IgD-negative memory B cell (primary cell): ENCODE data around the gene SLC1A2. TPM values are rescaled to one million over a fixed set of nuclear protein-coding genes. Genes with fewer than 3 reads are reported as not detected.

Source experiments
- H3K27ac Mint-ChIP-seq, 3 donors: one replicate each; pipeline ENCODE4 v1.8.0; 2020 to 2022; ENCODE audit warnings: mild to moderate bottlenecking in 3 of 3, mixed read lengths in 3 of 3, moderate library complexity in 1 of 3
- H3K27me3 Mint-ChIP-seq: one replicate; pipeline ENCODE4 v1.8.0; 2021; ENCODE audit warnings: mixed read lengths
- H3K36me3 Mint-ChIP-seq: one replicate; pipeline ENCODE4 v1.8.0; 2020; ENCODE audit warnings: mild to moderate bottlenecking, mixed read lengths
- H3K4me1 Mint-ChIP-seq, 3 donors: one replicate each; pipeline ENCODE4 v1.8.0; 2020 to 2022; ENCODE audit warnings: mixed read lengths in 3 of 3, mild to moderate bottlenecking in 1 of 3
- H3K4me3 Mint-ChIP-seq, 4 donors: one replicate each; pipeline ENCODE4 v1.8.0; 2020 to 2022; ENCODE audit warnings: mild to moderate bottlenecking in 4 of 4, mixed read lengths in 4 of 4, moderate library complexity in 3 of 4
- H3K9me3 Mint-ChIP-seq, 3 donors: one replicate each; pipeline ENCODE4 v1.8.0; 2020 to 2021; ENCODE audit warnings: mixed read lengths in 3 of 3, mild to moderate bottlenecking in 1 of 3
- polyA plus RNA-seq: library from polyadenylated mRNA; unstranded; fragments of 300-500 nt; fragmentation: Illumina TruSeq; gene quantifications from one replicate; pipeline ENCODE4 v1.2.3, GENCODE V29; 2021

The SLC1A2 gene
- polyA plus RNA-seq, 1 donor from 2014 or later, result not detected

GRCh38 chr11:35215945-35216344 is 203.4 kb downstream of the SLC1A2 start:
- no peaks in the 10 kb centered on the region for H3K27me3 Mint-ChIP-seq
- no peak overlapping the region for H3K4me3 Mint-ChIP-seq
- H3K27ac Mint-ChIP-seq, result peak overlapping the region in 2 of 3 donors; percentile 36 to 67
- no peaks in the 10 kb centered on the region for H3K9me3 Mint-ChIP-seq
- H3K36me3 Mint-ChIP-seq, result peaks cover 6% of the 10 kb centered on the region
- peaks cover 33 to 39% (median 34%) of the 10 kb centered on the region in 3 donors for H3K4me1 Mint-ChIP-seq

GRCh38 chr11:35214792-35215193 is 204.6 kb downstream of the SLC1A2 start:
- no peak overlapping the region for H3K4me3 Mint-ChIP-seq
- no peaks in the 10 kb centered on the region for H3K9me3 Mint-ChIP-seq
- H3K36me3 Mint-ChIP-seq, result peaks cover 7% of the 10 kb centered on the region
- peaks cover 36 to 44% (median 40%) of the 10 kb centered on the region in 3 donors for H3K4me1 Mint-ChIP-seq
- no peaks in the 10 kb centered on the region for H3K27me3 Mint-ChIP-seq
- no peak overlapping the region for H3K27ac Mint-ChIP-seq

- peaks cover 0 to 3% (median 0%) of the 10 kb centered on the region in 3 donors for H3K9me3 Mint-ChIP-seq
- peaks cover 9% of the 10 kb centered on the region for H3K36me3 Mint-ChIP-seq
- peak overlapping the region in 2 of 3 donors; percentile 5 to 26 for H3K27ac Mint-ChIP-seq
- no peak overlapping the region for H3K4me3 Mint-ChIP-seq
- peaks cover 36 to 44% (median 40%) of the 10 kb centered on the region in 3 donors for H3K4me1 Mint-ChIP-seq
- H3K27me3 Mint-ChIP-seq, result no peaks in the 10 kb centered on the region
Observed at GRCh38 chr11:35214226-35214770, 205.1 kb downstream of the SLC1A2 start.

- Mint-ChIP-seq H3K9me3 (peaks cover 0 to 4% (median 3%) of the 10 kb centered on the region in 3 donors), H3K27me3 (no peaks in the 10 kb centered on the region), H3K4me3 (peak overlapping the region in 3 of 4 donors; percentile 4 to 48 (median 38)), H3K36me3 (peaks cover 17% of the 10 kb centered on the region), H3K27ac (peak overlapping the region; percentile 8 to 25 (median 10)), H3K4me1 (peaks cover 38 to 48% (median 40%) of the 10 kb centered on the region in 3 donors)
Observed at GRCh38 chr11:35211952-35212351, 207.4 kb downstream of the SLC1A2 start.

- Mint-ChIP-seq H3K36me3 (peaks cover 17% of the 10 kb centered on the region), H3K4me1 (peaks cover 34 to 43% (median 38%) of the 10 kb centered on the region in 3 donors), H3K9me3 (peaks cover 0 to 4% (median 3%) of the 10 kb centered on the region in 3 donors), H3K27ac (peak overlapping the region; percentile 25 to 78 (median 31)), H3K4me3 (no peak overlapping the region), H3K27me3 (no peaks in the 10 kb centered on the region)
Observed at GRCh38 chr11:35210876-35211546, 208.3 kb downstream of the SLC1A2 start.

GRCh38 chr11:35208795-35209194 is 210.6 kb downstream of the SLC1A2 start:
- H3K4me1 Mint-ChIP-seq, result peaks cover 23 to 30% (median 26%) of the 10 kb centered on the region in 3 donors
- peak overlapping the region in 1 of 3 donors; percentile 23 for H3K27ac Mint-ChIP-seq
- H3K9me3 Mint-ChIP-seq, result peaks cover 0 to 4% (median 3%) of the 10 kb centered on the region in 3 donors
- no peak overlapping the region for H3K4me3 Mint-ChIP-seq
- no peaks in the 10 kb centered on the region for H3K27me3 Mint-ChIP-seq
- H3K36me3 Mint-ChIP-seq, result peaks cover 19% of the 10 kb centered on the region

- H3K36me3 Mint-ChIP-seq, result peaks cover 19% of the 10 kb centered on the region
- H3K4me1 Mint-ChIP-seq, result peaks cover 16 to 26% (median 22%) of the 10 kb centered on the region in 3 donors
- peaks cover 0 to 4% (median 3%) of the 10 kb centered on the region in 3 donors for H3K9me3 Mint-ChIP-seq
- H3K27me3 Mint-ChIP-seq, result no peaks in the 10 kb centered on the region
- H3K4me3 Mint-ChIP-seq, result no peak overlapping the region
- H3K27ac Mint-ChIP-seq, result peak overlapping the region in 2 of 3 donors; percentile 62 to 85
Observed at GRCh38 chr11:35207471-35208403, 211.6 kb downstream of the SLC1A2 start.

- Mint-ChIP-seq H3K9me3 (peaks cover 0 to 4% (median 3%) of the 10 kb centered on the region in 3 donors), H3K4me1 (peaks cover 13 to 19% (median 18%) of the 10 kb centered on the region in 3 donors), H3K4me3 (no peak overlapping the region)
Observed at GRCh38 chr11:35206616-35207015, 212.7 kb downstream of the SLC1A2 start.

DNA sequence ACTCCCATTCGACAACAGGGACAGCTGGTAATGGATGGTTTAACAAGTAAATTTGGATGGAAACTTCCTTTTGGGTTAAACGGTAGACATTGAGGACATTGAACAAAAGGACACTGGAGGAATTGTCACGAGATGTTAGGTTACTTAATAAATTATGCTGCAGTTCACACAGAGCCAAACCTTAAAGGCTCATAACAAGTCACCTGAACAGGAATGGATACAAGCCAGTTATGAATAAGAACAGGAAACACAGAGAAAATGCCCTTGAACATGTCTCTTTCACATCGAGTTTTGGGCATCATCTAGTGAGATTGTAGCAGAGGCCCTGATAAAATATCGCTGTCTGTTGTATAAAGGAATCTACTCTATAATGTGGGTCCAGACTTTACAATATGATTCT is 214.7 kb downstream of the SLC1A2 start:
- peak overlapping the region in 2 of 3 donors; percentile 24 to 76 for H3K27ac Mint-ChIP-seq
- H3K27me3 Mint-ChIP-seq, result no peaks in the 10 kb centered on the region
- H3K9me3 Mint-ChIP-seq, result peaks cover 0 to 4% (median 1%) of the 10 kb centered on the region in 3 donors
- peaks cover 9 to 12% (median 10%) of the 10 kb centered on the region in 3 donors for H3K4me1 Mint-ChIP-seq
- no peak overlapping the region for H3K4me3 Mint-ChIP-seq
- peaks cover 38% of the 10 kb centered on the region for H3K36me3 Mint-ChIP-seq

More at GRCh38 chr11:35206616-35207015, 212.7 kb downstream of the SLC1A2 start:
- peak overlapping the region in 2 of 3 donors; percentile 39 to 62 for H3K27ac Mint-ChIP-seq
- H3K27me3 Mint-ChIP-seq, result no peaks in the 10 kb centered on the region
- peaks cover 24% of the 10 kb centered on the region for H3K36me3 Mint-ChIP-seq

Other genes with a start within 250 kb of the SLC1A2 start
- not detected for gene PAMR1, start 106.1 kb upstream of the SLC1A2 start, polyA plus RNA-seq
- gene FJX1, start 198.9 kb upstream of the SLC1A2 start, polyA plus RNA-seq, result not detected
- 42.0 TPM for gene TRIM44, start 243.2 kb upstream of the SLC1A2 start, polyA plus RNA-seq